ENCODE results near the gene PRCC.
A peak's percentile ranks its signal among the peaks of the same experiment; 100 is the strongest.

Gene PRCC

DNA sequence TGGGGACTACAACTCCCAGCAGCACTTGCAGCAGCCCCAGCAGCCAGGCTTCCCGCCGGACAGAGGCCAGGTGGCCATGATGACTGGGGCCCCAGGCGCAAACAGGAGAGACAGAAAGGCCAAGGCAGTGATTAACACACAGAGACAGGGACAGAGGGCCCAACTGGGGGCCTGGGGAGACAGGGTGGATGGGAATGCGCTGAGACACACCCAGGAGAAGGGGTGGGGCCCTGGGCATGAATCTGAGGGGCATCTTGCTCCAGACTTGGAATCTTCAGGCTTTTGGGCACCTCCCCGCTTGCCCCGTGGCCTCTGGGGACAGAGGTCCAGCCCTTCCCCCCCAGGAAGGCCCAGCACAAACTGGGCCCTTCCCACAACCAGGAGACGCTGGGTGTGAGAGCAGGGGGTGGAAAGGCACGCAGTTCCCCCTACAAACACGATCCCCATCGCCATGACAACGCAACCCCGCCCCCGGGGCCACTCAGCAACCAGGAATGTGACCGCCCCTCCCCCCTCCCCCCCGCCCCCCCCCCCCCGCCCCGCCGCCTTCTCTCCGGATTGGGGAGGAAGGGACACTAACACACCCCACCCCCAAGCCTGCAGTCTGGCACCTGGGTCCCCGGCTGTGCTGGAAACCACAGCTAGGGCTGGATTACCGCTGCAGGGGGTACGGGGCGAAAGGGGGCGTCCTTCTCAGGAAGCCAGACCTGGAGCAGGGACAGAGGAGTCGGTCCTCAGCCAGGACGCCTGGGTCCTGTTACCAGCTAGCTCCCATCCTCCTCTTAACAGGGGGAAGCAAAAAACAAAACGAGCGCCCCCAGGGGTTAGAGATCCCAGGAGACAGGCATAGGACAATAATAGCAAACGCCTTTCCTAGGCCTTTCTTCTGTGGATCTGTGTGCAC lies 20.4 kb upstream of the PRCC start:
- H3K4me1 ChIP-seq = peaks cover 27% of the 10 kb centered on the region
- peak overlapping the region; percentile 98 for H3K4me3 ChIP-seq (ENCODE audit: low read depth, low read length)
- H3K27me3 ChIP-seq = no peaks in the 10 kb centered on the region
- peaks cover 43% of the 10 kb centered on the region for H3K36me3 ChIP-seq
- no peaks in the 10 kb centered on the region for H3K9me3 ChIP-seq
- TF ChIP-seq, protein P1, sequence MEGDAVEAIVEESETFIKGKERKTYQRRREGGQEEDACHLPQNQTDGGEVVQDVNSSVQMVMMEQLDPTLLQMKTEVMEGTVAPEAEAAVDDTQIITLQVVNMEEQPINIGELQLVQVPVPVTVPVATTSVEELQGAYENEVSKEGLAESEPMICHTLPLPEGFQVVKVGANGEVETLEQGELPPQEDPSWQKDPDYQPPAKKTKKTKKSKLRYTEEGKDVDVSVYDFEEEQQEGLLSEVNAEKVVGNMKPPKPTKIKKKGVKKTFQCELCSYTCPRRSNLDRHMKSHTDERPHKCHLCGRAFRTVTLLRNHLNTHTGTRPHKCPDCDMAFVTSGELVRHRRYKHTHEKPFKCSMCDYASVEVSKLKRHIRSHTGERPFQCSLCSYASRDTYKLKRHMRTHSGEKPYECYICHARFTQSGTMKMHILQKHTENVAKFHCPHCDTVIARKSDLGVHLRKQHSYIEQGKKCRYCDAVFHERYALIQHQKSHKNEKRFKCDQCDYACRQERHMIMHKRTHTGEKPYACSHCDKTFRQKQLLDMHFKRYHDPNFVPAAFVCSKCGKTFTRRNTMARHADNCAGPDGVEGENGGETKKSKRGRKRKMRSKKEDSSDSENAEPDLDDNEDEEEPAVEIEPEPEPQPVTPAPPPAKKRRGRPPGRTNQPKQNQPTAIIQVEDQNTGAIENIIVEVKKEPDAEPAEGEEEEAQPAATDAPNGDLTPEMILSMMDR (IDR thresholded peaks at IDR 0.05; ENCODE audit: low read depth, low read length) = peak; percentile 49
- peak; percentile 91 for DNase-seq

DNA sequence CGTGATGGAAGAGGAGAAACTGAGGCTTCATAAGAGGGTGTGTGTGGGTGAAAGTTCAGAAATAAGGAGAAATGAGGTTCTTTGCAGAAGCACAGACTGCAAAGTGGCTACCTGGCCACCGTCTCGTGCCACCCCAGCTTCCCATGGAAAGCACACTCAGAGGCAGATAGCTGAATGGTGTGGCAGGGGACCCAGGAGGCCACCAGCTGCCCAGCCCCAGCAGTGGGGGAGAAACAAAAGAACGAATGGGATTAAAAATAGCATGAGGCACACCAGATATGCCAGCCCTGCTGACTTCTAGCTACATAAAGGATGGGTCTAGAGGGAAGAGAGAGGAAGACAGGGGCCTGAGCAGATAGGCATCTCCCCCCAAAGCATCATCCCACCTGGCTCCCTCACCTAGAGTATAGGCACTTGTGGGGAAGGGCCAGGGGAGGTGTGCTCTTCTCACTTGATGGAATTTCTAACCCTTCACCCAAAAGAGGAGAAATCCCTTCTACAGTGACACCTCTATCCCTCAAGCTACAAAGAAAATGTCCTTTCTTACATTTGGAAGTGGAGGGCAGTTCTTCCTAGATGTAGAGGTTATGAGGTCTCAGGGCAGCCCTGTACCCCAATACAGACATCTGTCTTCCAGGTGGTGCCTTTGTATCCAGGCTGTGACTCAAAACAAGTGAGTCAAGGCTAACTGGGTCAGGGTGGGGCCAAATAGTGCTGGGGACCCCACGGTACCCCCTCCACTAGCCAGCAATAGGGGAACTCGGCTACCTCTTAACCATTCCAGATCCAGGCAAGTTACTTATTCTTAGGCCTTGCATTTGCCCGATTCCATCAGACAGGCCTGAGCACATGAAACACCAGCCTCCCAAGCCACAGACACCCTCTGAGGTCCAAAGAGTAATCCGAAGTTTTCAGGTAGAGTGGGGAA lies 19.3 kb upstream of the PRCC start:
- TF ChIP-seq, protein P1 (IDR thresholded peaks at IDR 0.05; ENCODE audit: low read depth, low read length) = no peak
- H3K27me3 ChIP-seq = no peaks in the 10 kb centered on the region
- no peaks in the 10 kb centered on the region for H3K9me3 ChIP-seq
- DNase-seq = no peak
- peak overlapping the region; percentile 98 for H3K4me3 ChIP-seq (ENCODE audit: low read depth, low read length)
- H3K4me1 ChIP-seq = peaks cover 27% of the 10 kb centered on the region
- H3K36me3 ChIP-seq = peaks cover 40% of the 10 kb centered on the region

DNA sequence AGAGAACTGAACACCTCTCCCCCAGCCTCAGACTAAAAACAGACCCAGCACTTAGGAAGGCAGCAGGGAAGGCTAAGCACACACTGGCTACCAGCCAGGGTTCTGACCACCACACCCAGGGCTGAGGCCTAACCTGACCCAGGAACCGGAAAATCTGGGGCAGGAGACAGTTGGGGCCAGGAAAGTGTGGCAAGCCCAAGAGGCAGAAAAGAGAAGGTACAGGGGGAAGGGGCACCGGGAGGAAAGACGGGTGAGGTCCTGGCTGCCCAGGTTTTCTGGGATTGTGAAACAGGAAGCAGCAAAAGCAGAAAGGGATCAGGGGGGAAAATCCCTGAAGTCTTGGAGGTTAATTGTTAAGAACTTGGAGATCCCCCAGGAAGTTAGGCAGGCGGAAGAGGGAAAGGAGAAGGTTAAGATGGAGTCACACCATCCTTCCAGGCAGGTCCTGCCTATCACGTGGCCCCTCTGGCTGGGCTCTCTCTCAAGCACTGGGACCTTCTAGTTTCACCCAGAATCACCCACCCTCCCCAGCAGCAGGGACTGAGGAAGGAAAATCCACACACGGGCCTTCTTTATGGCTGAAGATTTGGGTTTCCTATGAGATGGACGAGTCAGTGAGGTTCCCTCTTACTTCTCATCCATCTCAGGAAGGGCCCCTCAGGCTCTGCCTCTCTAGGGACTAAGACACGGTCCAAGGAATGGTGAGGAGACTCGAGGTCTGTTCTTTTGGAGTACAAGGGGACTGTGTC lies 18.5 kb upstream of the PRCC start:
- no peaks in the 10 kb centered on the region for H3K9me3 ChIP-seq
- DNase-seq = no peak
- H3K4me1 ChIP-seq = peaks cover 27% of the 10 kb centered on the region
- TF ChIP-seq, protein P1 (IDR thresholded peaks at IDR 0.05; ENCODE audit: low read depth, low read length) = no peak
- H3K36me3 ChIP-seq = peaks cover 32% of the 10 kb centered on the region
- H3K4me3 ChIP-seq (ENCODE audit: low read depth, low read length) = peak overlapping the region; percentile 98
- H3K27me3 ChIP-seq = no peaks in the 10 kb centered on the region

DNA sequence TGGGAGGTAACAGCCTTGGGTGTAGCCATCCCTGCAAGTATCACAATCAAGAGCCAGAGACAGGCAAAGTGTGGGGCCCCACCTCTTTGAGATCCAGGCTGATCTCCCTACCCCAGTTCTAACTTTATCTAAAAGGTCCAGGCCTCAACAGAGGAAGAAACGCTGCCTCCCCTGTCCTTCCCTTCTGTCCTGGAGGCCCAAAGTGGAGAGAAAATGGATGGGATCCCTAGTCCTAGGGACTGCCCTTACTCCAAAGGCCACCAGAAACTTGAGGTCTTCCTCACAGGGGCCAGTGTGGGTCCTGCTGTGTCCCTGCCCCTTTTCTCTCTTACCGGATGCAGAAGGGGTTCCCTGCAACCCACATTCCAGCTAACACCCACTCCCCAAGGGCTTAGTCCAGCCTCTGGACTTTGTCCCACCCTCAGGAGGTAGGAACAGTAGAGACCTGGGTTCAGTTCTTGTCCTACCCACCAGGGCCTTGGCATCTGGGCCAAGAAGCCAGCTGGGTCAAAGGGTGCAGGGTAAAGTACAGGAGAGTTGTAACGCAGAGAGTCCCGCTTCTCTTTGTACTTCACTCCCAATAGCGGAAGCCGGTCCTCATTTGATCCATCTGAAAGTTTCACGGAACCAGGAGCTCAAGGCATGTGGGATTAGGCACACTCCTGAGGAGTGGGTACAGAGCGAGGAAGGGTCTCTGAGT lies 17.8 kb upstream of the PRCC start:
- peaks cover 28% of the 10 kb centered on the region for H3K36me3 ChIP-seq
- no peak for DNase-seq
- peak overlapping the region; percentile 98 for H3K4me3 ChIP-seq (ENCODE audit: low read depth, low read length)
- TF ChIP-seq, protein P1 (IDR thresholded peaks at IDR 0.05; ENCODE audit: low read depth, low read length) = no peak
- H3K4me1 ChIP-seq = peaks cover 27% of the 10 kb centered on the region
- H3K27me3 ChIP-seq = no peaks in the 10 kb centered on the region
- H3K9me3 ChIP-seq = no peaks in the 10 kb centered on the region

DNA sequence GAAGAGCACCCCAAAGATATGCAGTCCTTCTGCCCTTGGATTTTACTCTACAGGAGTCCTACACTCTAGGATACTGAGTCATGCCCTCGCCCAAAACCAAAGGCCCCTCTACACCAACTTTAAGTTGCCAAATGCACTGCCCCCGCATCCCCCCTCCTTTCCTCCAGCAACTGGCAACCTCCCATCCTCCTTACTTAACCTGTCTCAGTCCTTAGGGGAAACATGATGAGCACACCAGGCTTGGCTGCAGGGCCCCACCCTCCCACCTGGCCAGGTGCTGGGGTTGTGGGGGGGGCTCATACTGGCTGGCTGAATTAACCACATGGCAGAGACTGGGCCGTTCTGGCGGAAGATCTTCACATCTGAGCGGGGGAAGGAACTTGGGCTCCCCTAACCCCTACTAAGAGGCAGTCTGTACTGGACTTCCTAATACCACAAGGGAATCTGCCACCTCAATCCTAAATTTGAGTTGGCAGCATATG lies 17.1 kb upstream of the PRCC start:
- H3K4me3 ChIP-seq (ENCODE audit: low read depth, low read length) = peak overlapping the region; percentile 98
- H3K27me3 ChIP-seq = no peaks in the 10 kb centered on the region
- TF ChIP-seq, protein P1 (IDR thresholded peaks at IDR 0.05; ENCODE audit: low read depth, low read length) = no peak
- no peak for DNase-seq
- H3K4me1 ChIP-seq = peaks cover 27% of the 10 kb centered on the region
- H3K36me3 ChIP-seq = peaks cover 22% of the 10 kb centered on the region
- H3K9me3 ChIP-seq = no peaks in the 10 kb centered on the region

Measured in BE2C (cell line).